GM18868 (cell line): ENCODE results near the gene DLX2.
A peak's percentile ranks its signal among the peaks of the same experiment; 100 is the strongest.
"Not testable (repeated sequence)": the region's sequence is repeated elsewhere in the genome, so short reads cannot be mapped to it uniquely, and the experiment has no call there.

Experiments
- ATAC-seq: cut with Tn5 transposase; IDR thresholded peaks from one replicate; pipeline ENCODE4 v1.9.1; 2021; ENCODE audit warnings: mild to moderate bottlenecking, moderate library complexity; ENCODE audit not compliant: unreplicated experiment

Gene DLX2

DNA sequence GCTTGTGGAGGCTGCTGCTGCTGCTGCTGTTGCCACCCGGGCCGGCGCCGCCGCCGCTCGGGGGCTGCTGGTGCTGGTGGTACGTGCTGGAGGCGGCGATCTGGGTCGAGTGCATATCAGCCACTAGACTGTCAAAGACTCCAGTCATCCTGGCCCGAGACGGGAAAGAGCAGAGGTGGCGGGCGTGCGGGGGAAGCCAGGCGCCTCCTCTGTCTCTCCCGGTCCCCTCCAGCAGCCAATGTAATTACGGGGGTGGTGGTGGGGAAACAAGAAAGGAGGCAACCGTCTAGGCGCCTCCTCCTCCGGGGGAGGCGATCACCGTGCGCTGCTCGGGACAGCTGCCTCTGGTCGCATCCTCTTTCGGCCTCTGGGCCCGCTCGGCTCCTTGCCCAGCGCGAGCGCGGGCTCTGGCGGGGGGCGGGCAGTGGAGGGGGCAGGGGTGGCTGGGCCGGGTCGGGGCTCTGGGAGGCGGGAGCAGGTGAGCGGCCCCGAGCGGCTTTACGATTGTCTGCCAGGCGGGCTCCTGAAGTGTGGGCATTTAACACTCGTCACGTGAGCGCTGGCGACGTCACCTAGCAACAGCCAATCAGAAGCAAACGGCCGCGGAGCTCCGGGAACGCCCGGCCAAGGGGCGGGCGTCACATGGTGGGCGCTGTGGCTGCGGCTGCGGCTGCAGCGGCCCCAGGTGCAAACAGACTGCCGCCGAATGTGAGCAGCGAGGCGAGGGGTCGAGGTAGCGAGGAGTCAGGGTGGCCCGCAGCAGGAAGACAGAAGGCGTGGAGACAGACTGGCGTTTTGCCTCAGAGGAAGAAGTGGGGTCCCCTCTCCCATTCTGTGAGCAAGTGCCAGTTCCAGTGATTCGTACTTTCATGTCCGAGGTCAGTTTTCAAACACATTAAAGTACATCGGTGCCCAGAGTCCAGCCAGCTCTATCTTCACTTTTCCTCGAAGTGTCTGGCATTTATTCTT, at the start of gene DLX2:
DLX2 (minus strand) TSS at position 510 of the 969 bp plus-strand sequence; CDS start at position 148, 362 bp downstream.
- peak; percentile 74 for ATAC-seq

DNA sequence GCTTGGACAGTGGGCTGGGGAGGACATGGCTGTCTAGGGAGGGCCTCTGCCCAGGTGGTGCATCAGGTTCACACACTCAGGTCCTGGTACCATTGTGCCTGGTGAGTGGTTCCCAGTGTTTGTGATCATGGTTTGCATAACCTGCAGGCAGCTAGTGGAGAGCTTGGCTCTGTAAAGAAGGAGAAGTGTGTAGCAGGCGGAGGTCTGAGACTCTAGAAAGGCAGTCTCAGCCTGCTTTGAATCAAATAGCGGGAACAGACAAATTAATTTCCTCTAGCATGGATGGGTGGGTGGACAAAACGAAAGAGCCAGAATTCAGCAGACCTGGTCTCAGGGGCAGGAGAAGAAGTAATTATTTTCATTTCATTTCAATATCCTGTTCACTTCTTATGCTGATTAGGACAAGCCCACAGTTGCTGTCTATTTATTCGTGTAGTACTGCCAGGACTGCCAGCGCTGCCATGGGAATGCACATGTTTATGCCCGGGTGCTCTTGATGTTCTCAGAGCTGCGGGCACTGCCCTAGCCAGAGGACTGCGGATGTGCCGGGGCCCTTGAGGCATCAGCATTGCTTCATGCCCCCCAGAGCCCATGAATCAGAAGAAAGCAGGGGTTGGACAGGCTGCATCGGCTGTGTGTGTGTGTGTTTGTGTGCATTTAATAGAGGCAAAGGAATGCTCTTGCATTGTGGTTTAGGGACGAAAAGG, 45.4 kb upstream of the DLX2 start:
- no peak for ATAC-seq

DNA sequence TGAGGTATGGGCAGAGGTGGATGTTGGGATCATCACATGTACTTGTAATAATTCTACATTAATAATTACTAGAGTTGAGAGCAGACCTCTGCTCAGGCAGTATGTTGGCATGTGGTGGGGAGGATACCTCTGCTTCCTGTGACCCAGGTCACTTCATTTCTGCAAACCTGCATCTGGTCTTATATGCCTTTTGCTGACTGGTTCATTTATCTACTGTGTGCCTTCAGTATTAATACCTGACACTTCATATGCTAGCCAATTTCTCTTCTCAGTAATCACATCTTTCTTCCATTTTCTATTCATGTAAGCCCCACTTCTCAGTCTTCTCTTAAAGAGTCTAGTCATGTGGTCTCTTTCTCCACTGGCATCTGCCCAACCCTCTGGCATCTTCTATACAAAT, 41.1 kb upstream of the DLX2 start:
- no peak for ATAC-seq

GRCh38 chr2:172138727-172139126, 36.0 kb upstream of the DLX2 start:
- ATAC-seq, result not testable (repeated sequence)

DNA sequence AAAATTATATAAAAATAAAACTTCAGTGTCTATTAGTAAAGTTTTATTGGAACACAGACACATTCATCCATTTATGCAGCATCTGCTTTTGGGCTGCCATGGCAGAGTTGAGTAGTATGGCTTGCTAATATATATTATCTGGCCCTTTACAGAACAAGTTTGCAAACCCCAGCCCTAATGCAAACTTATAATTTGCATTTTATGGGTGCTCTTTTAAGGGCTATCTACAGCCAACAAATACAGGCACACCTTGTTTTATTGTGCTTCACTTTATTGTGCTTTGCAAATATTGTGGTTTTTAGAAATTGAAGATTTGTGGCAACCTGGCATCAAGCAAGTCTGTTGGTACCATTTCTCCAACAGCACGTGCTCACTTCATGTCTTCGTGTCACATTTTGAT, 35.2 kb upstream of the DLX2 start:
- no peak for ATAC-seq

GRCh38 chr2:172137109-172137508, 34.4 kb upstream of the DLX2 start:
- no peak for ATAC-seq

GRCh38 chr2:172135446-172135845, 32.7 kb upstream of the DLX2 start:
- no peak for ATAC-seq

DNA sequence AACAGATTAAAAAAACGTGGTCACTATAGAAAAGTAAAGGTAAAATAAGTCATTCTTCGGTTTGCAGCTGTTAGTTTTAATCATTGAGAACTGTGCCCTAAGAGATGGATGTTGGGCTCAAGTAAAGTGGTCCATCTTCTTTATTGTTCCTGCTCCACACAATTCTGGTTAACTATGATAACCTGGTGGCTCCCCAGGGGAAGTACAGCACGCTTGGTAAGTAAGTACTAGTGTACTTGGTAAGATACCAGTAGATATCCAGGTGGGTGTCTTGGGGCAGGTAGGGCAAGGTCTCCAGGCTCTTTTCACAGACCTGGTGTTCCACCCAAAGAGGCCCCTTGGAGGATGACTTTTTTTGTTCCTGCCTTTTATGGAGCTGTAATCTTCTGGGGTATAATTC, 31.6 kb upstream of the DLX2 start:
- no peak for ATAC-seq

DNA sequence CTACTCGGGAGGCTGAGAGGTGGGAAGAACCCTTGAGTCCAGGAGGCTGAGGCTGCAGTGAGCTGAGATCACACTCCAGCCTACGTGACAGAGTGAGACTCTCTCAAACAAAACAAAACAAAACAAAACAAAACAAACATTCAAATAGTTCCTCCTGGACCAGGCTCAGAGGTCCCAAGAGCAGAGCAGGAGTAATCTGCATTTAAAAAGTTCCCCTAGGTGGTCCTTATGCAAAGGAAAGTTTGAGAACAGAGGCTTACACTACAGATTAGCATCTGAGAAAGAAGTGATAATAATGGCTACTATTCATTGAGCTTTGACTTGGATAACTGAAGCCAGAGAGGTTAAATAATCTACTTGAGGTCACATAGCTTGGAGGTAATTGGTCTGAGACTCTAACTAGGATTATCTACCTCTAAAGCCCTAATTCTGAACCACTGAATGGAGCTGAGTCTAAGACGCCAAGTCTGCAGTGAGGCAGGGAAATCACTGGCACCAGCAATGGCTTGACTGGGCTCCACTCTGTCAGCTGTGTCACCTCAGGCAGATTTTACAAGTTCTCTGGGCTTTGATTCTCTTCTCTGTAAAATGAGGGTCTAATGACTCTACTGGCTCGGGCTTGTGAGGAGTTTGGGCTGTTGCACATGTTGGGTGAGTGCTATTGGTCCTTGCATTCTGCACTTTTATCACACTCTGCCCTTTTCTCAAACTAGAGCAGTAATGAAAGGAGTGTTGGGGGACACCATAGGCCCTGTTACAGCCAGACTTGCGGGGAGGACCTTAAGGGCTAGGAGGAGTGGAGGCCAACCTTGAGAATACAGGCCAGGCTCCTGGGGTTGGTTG, 29.2 kb upstream of the DLX2 start:
- no peak for ATAC-seq

- ATAC-seq, result no peak
These were observed 26.7 kb upstream of the DLX2 start for GRCh38 chr2:172129404-172129803.

DNA sequence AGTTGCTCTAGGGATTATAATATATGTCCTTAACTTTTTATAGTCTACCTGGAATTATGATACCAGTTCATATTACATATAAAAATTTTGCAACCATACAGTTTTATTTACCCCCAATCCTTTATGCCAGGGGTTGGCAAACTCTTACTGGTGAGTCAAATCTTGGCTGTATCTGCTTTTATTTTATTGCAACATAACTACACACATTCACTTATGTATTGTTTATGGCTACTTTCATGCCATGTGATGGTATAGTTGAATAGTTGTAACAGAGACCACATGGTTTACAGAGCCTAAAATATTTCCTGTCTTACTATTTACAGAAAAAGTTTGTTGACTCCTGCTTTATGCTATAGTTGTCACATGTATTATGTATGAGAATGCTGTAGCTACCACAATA, 25.8 kb upstream of the DLX2 start:
- no peak for ATAC-seq

DNA sequence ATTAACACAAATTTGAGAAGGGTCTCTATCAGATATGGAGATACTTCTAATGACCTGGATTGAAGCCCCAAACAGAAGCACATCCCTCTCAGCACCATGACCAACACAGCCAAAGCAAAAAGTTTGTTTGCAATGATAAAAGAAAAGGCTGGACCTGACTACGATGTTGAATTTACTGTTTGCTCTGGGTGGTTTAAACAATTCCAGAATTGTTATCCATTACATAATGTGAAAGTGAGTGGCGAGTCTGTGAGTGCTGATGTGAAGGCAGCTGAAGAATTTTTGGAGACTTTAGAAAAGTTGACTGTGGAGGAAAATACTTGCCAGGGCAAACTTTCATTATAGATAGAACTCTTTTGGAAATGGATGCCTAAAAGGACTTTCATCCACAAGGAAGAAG, 17.4 kb upstream of the DLX2 start:
- ATAC-seq, result no peak

- ATAC-seq, result no peak
These were observed 16.4 kb upstream of the DLX2 start for GRCh38 chr2:172119089-172119488.

- no peak for ATAC-seq
These were observed 13.4 kb upstream of the DLX2 start for GRCh38 chr2:172116107-172116506.

- no peak for ATAC-seq
These were observed 11.9 kb upstream of the DLX2 start for GRCh38 chr2:172114579-172114978.

DNA sequence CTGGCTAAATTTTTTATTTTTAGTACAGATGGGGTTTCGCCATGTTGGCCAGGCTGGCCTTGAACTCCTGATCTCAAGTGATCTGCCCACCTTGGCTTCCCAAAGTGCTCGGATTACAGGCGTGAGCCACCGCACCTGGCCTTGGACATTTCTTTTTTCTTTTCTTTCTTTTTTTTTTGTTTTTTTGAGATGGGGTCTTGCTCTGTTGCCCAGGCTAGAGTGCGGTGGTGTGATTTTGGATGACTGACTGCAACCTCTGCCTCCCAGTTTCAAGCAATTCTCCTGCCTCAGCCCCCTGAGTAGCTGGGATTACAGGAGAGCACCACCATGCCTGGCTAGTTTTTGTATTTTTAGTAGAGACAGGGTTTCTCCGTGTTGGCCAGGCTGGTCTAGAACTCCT, 11.5 kb upstream of the DLX2 start:
- ATAC-seq, result not testable (repeated sequence)

- ATAC-seq, result no peak
These were observed 10.9 kb upstream of the DLX2 start for GRCh38 chr2:172113617-172114016.

DNA sequence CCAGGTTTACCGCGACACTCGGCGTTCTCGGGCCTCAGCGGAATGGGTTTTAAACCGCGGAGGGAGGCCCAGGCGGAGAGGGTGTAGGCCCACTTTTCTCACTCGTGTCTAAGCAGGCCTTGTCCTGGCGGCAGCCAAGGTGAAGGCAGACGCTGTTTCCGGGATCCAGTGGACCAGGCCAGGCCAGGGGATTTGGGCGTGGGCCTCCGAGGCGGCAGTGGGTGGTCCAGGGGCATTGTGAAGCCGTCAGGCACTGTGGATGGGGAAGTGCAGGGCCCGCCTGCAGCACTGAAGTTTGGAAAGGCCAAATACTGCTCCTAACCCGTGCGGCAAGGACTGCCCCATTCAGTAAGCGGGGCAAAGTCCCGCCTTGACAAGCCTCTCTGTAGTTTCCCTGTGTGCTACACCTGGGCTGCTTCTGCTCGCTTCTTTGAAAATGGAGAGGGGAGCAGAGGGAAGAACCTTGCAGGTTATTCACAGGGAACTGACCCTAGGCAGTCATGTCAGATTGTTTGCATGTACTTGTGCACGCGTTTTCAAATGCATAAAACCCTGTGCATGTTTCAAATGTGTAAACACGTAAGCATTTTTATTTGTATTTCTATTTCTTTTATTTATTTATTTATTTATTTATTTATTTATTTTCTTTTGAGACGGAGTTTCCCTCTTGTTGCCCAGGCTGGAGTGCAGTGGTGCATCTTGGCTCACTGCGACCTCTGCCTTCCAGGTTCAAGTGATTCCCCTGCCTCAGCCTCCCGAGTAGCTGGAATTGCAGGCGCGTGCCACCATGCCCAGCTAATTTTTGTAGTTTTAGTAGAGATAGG, 7.5 kb upstream of the DLX2 start:
- no peak for ATAC-seq

DNA sequence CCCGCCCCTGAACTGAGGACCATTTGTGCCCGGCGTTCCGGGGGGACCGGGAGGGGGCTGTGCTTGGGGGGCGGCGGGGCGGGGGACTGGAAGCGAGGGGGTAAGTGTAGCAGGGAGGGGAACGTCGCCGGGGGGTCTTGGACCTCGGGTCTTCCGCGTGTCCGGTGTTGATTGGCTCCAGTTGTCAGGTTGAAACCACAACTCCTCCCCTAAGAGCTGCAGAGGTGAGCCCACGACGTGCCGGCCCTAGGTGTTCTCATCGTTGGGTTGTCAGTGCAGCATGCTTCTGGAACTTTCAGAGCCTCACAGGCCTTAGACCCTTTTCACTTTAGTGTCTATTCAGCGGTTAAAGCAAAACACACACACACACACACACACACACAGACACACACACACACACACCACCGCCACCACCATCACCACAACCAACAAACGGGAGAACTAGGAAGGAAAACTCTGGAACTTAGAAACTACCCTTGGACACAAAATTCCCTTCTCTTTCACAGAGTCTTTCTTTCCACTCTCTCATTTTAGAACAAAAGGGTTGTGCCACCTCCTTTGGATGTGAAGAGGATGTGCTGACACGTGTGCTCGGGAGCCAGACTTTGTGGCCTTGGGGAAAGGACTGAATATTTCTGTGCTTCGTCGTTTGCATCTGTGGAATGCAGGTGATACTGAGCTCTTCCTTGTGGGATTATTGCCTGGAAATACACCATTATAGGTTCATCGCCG, 6.7 kb upstream of the DLX2 start:
- no peak for ATAC-seq

DNA sequence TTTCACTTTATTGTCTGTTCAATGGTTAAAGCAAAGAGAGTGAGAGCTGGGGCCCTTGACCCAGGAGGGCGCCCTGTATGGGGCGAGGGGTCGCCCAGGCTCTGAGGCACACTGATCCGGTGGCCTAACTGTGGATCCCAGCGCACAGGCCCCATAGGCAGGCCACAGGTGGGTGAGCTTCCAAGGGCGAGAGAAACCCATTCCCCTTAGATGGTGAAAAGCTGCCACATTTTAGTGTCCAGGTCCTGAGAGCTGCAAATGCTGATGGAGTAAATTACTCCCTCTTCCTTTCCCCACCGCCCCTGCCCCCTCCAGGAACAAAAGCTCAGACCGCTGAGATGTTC, 5.9 kb upstream of the DLX2 start:
- no peak for ATAC-seq
